Gastrocnemius medialis (tissue), 4 donors: Measurements from ENCODE around the gene CELSR1.

Experiments used
- CTCF ChIP-seq, 5 experiments: fragments of 450-650 bp in 3 of 5; fragments of 200-600 bp in 2 of 5; sonication (generic) in 2 of 5; IDR thresholded peaks in 4 of 5; conservative IDR thresholded peaks in 1 of 5; 1 replicate in 4 of 5; 2 replicates in 1 of 5; pipeline ENCODE4 v1.5.1; 2016 to 2019; ENCODE audit warnings: antibody characterized with exemption in 5 of 5, mild to moderate bottlenecking in 3 of 5, moderate library complexity in 3 of 5
- POLR2A ChIP-seq, 2 donors: fragments of 450-650 bp; IDR thresholded peaks; one replicate each; pipeline ENCODE4 v1.6.1; 2017; ENCODE audit warnings: antibody characterized with exemption in 2 of 2, mild to moderate bottlenecking in 2 of 2, moderate library complexity in 2 of 2

GRCh38 chr22:46401370-46401769 is 136.1 kb downstream of the CELSR1 start:
- TF ChIP-seq CTCF (IDR thresholded peaks at IDR 0.05 in 4 of 5, conservative IDR thresholded peaks at IDR 0.05 in 1 of 5) (no peak), POLR2A (IDR thresholded peaks at IDR 0.05) (no peak)
